ENCODE results near the gene COL11A2. TPM values are rescaled to one million over a fixed set of nuclear protein-coding genes. Genes with fewer than 3 reads are reported as not detected.
"Not testable (repeated sequence)": the region's sequence is repeated elsewhere in the genome, so short reads cannot be mapped to it uniquely, and the experiment has no call there.

The COL11A2 gene
- total RNA-seq, 2 experiments from 2014 or later = 0.77 to 0.79 TPM

DNA sequence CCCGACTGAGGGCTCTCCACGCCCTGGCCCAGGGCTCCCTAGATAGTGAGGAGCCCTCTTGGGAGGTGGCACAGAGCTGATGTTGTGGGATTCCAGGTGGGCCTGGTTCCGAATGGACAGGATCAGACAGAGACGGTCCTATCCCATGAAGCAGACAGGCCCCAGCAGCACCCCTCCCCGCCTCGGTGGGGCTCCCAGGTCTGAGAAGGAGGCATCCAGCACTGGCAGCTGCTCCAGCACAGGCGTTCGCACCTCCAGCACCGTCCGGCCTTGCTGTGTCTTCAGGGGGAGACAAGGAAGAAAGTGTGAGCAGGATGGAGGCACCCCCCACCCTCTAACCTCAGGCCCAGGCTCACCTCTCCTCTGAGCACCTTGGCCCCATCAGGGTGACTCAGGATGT lies 28.7 kb downstream of the COL11A2 start:
- no peaks in the 10 kb centered on the region for H3K27me3 Mint-ChIP-seq
- DNase-seq = no peak
- H3K36me3 Mint-ChIP-seq = no peaks in the 10 kb centered on the region
- CTCF ChIA-PET = interaction anchor here (0.8 to 10.0 kb wide), 5 partner anchors 11 to 84 kb away, joined by 3 to 108 read pairs (median 3); no protein-coding TSS in a partner anchor
- no peak overlapping the region for H3K27ac Mint-ChIP-seq
- no peak overlapping the region for H3K4me3 Mint-ChIP-seq
- H3K9me3 Mint-ChIP-seq (ENCODE audit: low read depth) = no peaks in the 10 kb centered on the region
- no peak for ATAC-seq
- peaks cover 16% of the 10 kb centered on the region for H3K4me1 Mint-ChIP-seq

DNA sequence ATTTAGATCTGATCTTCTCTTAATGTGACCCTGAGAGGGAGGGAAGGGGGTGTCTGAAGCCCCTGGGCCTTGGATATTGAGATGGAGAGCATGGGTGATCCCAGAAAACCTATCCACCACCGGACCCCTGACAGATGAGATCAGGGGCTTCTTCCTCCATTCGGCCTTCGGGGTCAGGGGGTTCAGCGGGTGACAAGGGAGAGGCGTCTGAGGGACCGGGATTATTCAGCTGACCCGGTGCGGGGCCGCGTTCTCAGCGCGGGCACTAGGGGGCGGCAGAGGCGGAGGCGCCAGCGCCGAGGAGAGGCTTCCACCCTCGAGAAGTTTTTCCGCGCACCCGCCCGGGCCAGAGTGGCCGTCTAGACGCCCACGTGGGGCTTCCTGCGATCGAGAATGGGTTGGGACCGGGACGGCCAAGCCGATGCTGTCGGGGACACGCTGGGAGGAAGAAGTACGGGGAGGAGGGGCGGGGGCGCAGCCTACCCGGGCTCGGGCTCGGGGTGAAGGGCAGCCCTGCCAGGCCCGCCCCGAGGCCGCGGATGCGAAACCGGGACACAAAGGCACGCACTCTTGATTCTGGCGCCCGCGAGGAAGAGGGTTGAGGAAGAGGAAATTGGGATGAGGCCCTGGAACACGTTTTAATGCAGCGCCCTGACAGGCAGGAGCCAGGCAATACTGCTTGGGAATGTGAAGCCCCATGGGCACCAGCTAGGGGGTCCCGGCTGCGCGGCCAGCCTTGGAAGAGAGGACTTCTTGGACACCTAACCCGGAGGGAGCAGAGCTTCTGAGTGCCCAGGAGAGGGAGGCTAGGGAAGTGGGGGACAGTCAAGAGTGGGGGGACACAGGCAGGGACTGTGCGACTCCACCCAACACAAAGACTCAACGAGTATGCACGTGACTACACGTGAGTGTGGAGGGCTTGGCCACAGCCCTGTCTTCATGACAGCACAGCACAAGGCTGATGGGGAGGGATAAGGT lies 30.6 kb downstream of the COL11A2 start:
- CTCF ChIA-PET = interaction anchor here (0.8 to 10.0 kb wide), 26 partner anchors 10 to 269 kb away, joined by 3 to 108 read pairs (median 4); partner anchors contain the start of genes HLA-DPB1, RING1 and RPS18
- Mint-ChIP-seq H3K27ac (peak overlapping the region; percentile 74), H3K27me3 (peaks cover under 1% of the 10 kb centered on the region), H3K9me3 (ENCODE audit: low read depth) (no peaks in the 10 kb centered on the region), H3K4me1 (peaks cover 16% of the 10 kb centered on the region), H3K4me3 (peak overlapping the region; percentile 76), H3K36me3 (no peaks in the 10 kb centered on the region)
- DNase-seq (peak; percentile 86), ATAC-seq (peak; percentile 98)

DNA sequence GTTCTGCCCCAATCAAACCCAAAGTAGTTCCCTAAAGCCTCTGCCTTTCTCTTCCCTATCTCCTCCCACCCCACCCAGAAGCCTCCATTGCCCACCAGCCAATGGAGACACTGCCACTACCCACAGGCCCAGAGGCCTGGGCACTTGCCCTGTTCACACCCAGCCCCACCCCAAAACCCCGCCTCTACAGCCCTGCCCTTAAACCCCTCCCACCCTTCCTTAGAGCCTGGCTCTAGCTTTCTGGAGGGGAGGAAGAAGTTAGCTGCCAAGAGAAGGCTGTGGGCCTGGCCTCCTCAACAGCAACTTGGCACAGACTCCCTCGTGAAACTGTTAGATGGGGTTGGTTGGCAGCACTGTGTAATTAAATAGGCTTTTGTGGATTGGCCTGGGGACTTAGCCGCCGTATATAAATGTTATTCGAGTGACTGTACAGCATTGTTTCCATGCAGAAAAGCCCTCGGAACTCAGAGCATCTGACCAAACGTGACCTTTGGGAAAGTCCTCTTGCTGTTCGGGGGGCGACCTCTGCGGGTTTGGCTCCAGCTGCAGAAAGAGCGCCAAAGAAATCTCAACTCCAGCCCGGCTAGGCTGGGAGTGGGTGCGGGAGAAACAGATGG lies 31.4 kb downstream of the COL11A2 start:
- CTCF ChIA-PET = interaction anchor here (0.8 to 10.0 kb wide), 22 partner anchors 10 to 270 kb away, joined by 3 to 108 read pairs (median 4); partner anchors contain the start of genes RING1 and RPS18
- Mint-ChIP-seq H3K9me3 (ENCODE audit: low read depth) (no peaks in the 10 kb centered on the region), H3K4me3 (peak overlapping the region; percentile 76), H3K27me3 (peaks cover 3% of the 10 kb centered on the region), H3K36me3 (no peaks in the 10 kb centered on the region), H3K4me1 (peaks cover 16% of the 10 kb centered on the region), H3K27ac (no peak overlapping the region)
- no peak for DNase-seq
- ATAC-seq = no peak

DNA sequence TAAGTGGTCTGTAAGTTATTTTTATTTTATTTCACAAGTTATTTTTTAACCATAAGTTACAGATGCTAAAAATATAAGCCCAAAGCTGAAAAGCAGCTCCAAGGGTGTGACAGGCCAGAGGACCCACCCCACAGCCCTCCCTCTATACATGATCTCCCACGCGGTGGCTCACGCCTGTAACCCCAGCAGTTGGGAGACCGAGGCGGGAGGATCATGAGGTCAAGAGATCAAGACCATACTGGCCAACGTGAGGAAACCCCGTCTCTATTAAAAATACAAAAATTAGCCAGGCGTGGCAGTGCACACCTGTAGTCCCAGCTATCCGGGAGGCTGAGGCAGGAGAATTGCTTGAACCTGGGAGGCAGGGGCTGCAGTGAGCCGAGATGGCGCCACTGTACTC lies 32.2 kb downstream of the COL11A2 start:
- peaks cover 16% of the 10 kb centered on the region for H3K4me1 Mint-ChIP-seq
- DNase-seq (no peak), ATAC-seq (no peak)
- H3K27ac Mint-ChIP-seq = no peak overlapping the region
- H3K4me3 Mint-ChIP-seq = no peak overlapping the region
- peaks cover 3% of the 10 kb centered on the region for H3K27me3 Mint-ChIP-seq
- no peaks in the 10 kb centered on the region for H3K36me3 Mint-ChIP-seq
- CTCF ChIA-PET = interaction anchor here (0.8 to 10.0 kb wide), 6 partner anchors 9 to 88 kb away, joined by 3 to 108 read pairs (median 6); no protein-coding TSS in a partner anchor
- H3K9me3 Mint-ChIP-seq (ENCODE audit: low read depth) = no peaks in the 10 kb centered on the region

DNA sequence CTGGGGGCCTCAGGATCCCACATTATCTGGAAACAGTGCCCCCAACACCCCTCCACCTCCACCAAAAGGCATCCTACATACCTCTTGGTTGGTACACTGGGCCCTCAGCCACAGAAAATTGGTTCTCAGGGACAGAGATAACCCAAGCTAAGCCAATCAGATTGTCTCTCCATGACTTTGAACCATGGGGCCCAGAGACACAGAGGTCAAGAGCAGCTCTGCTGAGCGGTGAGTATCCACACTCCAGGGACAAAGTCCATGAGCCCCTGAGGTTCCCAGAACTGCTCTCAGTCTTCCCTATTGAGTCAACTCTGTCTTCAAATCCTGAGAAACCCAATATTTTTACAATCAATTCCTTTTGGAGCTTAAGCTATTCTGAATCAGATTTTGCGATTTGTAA lies 35.3 kb downstream of the COL11A2 start:
- DNase-seq (no peak), ATAC-seq (no peak)
- Mint-ChIP-seq H3K27ac (no peak overlapping the region), H3K36me3 (no peaks in the 10 kb centered on the region), H3K27me3 (peaks cover 23% of the 10 kb centered on the region), H3K4me1 (peaks cover 14% of the 10 kb centered on the region), H3K4me3 (no peak overlapping the region), H3K9me3 (ENCODE audit: low read depth) (peaks cover 5% of the 10 kb centered on the region)
- CTCF ChIA-PET = interaction anchor here (1.2 to 10.0 kb wide), 4 partner anchors 8 to 90 kb away, joined by 3 to 108 read pairs (median 6); no protein-coding TSS in a partner anchor

DNA sequence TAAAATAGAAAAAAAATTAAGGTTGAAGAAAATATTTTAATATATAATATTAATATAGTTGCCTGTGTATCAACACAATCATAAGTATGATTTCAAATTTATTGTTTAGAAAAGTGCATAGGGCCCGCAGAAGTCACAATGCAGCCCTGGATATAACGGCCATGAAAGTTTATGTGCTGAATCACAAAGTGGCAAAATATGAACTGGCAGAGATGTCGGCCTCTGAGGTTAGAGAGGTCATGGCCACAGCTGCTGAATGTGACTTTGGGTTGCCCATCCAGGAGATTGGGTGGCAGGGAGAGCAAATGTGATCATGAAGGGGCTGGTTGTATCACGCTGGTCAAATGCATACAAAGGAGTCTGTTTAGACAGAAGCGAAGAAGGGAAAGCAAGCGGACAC lies 35.7 kb downstream of the COL11A2 start:
- Mint-ChIP-seq H3K4me1 (peaks cover 10% of the 10 kb centered on the region), H3K4me3 (no peak overlapping the region), H3K9me3 (ENCODE audit: low read depth) (peaks cover 5% of the 10 kb centered on the region), H3K27me3 (peaks cover 27% of the 10 kb centered on the region), H3K36me3 (no peaks in the 10 kb centered on the region), H3K27ac (no peak overlapping the region)
- CTCF ChIA-PET = interaction anchor here (1.2 to 10.0 kb wide), 3 partner anchors 8 to 91 kb away, joined by 3 to 108 read pairs (median 8); no protein-coding TSS in a partner anchor
- DNase-seq = no peak
- ATAC-seq = no peak

DNA sequence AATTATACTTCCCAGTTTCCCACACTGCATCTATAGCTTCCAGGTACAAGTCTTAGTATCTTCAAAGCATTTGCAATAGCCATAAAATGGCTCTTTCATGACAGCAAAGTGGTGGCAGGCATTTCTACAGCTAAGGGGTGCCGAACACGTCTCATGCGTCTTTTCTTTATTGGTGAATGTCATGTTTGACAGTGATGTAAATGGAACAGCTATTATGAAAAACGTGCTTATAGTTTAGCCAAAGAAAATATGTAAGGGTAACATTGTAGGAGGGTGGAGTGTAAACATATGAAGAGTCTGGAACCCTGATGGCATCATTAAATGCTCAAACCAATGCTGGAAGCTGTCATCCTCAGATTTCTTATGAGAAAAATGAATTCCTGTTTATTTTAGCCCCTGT lies 37.9 kb downstream of the COL11A2 start:
- peaks cover 38% of the 10 kb centered on the region for H3K27me3 Mint-ChIP-seq
- DNase-seq = peak; percentile 8
- H3K4me3 Mint-ChIP-seq = no peak overlapping the region
- ATAC-seq = no peak
- no peak overlapping the region for H3K27ac Mint-ChIP-seq
- H3K4me1 Mint-ChIP-seq = no peaks in the 10 kb centered on the region
- peaks cover 5% of the 10 kb centered on the region for H3K9me3 Mint-ChIP-seq (ENCODE audit: low read depth)
- no peaks in the 10 kb centered on the region for H3K36me3 Mint-ChIP-seq
- CTCF ChIA-PET = interaction anchor here (1.0 to 1.8 kb wide), 3 partner anchors 33 to 170 kb away, joined by 3 to 6 read pairs (median 4); no protein-coding TSS in a partner anchor

DNA sequence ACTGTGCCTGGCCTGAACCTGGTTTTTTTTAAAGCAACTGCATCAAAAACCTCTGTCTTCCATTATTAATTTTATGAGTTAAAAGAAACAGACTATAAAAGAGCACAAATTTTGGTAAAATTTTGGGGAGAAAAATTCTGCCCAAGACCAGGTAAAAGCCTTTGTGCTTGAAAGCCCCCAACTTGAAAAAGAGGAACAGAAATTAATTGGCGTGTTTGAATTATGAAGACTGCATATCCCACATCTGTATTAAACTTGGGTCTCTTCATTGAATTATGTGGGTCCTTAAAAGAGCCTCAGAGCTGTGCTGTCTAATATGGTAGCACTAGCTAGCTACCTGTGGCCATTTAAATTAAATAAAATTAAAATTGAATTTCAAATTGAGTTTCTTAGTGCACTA lies 41.2 kb downstream of the COL11A2 start:
- CTCF ChIA-PET = interaction anchor here (1.7 to 4.9 kb wide), 3 partner anchors 9 to 26 kb away, joined by 6 to 27 read pairs (median 19); no protein-coding TSS in a partner anchor
- Mint-ChIP-seq H3K36me3 (no peaks in the 10 kb centered on the region), H3K9me3 (ENCODE audit: low read depth) (peaks cover 5% of the 10 kb centered on the region), H3K4me1 (no peaks in the 10 kb centered on the region), H3K4me3 (no peak overlapping the region), H3K27me3 (peaks cover 46% of the 10 kb centered on the region), H3K27ac (no peak overlapping the region)
- DNase-seq (peak; percentile 2), ATAC-seq (no peak)

DNA sequence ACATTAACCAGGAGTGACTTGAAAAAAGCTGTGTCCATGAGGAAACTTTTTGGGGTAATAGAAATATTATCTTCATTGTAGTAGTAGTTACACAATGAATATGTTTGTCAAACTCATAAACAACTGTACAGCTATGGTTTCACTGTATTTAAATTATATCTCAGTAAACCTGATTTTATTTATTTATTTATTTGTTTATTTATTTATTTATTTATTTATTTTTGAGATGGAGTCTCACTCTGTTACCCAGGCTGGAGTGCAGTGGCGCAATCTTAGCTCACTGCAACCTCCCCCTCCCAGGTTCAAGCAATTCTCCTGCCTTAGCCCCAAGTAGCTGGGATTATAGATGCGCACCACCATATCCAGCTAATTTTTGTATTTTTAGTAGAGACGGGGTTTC lies 41.7 kb downstream of the COL11A2 start:
- not testable (repeated sequence) for ATAC-seq; DNase-seq; H3K4me3 Mint-ChIP-seq; H3K9me3 Mint-ChIP-seq (ENCODE audit: low read depth); H3K4me1 Mint-ChIP-seq; H3K27ac Mint-ChIP-seq; H3K36me3 Mint-ChIP-seq
- H3K27me3 Mint-ChIP-seq = peaks cover 46% of the 10 kb centered on the region
- CTCF ChIA-PET = interaction anchor here (1.7 to 5.1 kb wide), 5 partner anchors 9 to 98 kb away, joined by 4 to 27 read pairs (median 19); no protein-coding TSS in a partner anchor

DNA sequence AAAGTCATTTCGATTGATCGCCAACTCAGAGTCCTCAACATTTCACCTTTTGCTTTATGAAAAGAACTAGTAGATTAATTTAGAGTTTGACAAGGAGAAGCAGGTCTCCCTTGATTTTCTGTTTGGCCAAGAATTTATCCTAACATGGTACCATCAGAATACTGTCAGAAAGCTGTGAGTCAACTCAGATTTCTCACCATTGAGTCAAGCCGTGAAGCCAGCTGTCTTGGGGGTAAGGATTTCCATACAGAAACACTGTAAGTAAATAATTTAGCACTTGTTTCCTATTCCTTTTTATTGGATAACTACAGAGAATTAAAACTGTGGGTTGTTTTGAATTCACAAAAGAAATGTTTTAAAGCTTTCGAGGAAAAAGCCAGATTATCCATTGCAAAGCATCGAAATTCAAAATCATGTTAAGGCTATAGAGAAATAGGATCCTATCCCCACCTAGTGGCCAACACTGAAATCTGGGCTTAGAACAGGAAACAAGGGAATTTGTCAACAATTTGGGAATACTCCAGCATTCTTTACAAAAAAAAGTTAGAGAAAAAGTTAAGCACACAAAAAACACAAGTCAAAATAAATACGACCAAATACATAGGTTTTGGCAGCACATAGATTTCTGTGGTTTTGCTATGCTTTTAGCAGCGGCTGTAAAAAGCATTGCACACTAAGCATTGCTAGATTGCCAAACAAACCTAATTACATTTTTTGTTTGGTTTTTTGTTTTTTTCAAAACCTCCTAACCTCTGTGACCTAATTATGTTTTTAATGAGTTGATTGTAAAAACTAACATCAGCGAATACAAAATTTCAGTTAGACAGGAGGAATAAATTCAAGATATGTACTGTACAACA lies 44.2 kb downstream of the COL11A2 start:
- no peak overlapping the region for H3K27ac Mint-ChIP-seq
- no peaks in the 10 kb centered on the region for H3K36me3 Mint-ChIP-seq
- peaks cover 3% of the 10 kb centered on the region for H3K4me1 Mint-ChIP-seq
- H3K4me3 Mint-ChIP-seq = no peak overlapping the region
- CTCF ChIA-PET = interaction anchor here (0.6 to 5.1 kb wide), 15 partner anchors 10 to 270 kb away, joined by 3 to 27 read pairs (median 5); no protein-coding TSS in a partner anchor
- no peak for DNase-seq
- peaks cover 38% of the 10 kb centered on the region for H3K27me3 Mint-ChIP-seq
- ATAC-seq = no peak
- H3K9me3 Mint-ChIP-seq (ENCODE audit: low read depth) = peaks cover 5% of the 10 kb centered on the region

DNA sequence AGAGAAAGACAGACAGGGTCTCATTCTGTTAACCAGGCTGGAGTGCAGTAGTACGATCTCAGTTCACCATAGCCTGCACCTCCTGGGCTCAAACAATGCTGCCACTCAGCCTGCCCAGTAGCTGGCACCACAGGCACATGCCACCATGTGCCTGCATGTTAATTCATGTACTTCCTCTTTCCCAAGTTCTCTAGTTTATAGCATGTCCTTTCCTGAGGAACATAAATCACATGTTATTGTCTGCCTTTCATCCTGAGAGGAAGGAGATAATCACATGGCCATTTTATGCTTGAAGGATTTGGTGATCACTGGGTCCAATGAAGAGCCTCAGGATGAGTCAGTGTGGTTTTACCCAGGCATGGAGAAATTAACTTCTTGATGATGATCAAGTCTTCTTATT lies 47.9 kb downstream of the COL11A2 start:
- Mint-ChIP-seq H3K4me3 (no peak overlapping the region), H3K36me3 (no peaks in the 10 kb centered on the region), H3K27ac (no peak overlapping the region), H3K27me3 (peaks cover 46% of the 10 kb centered on the region), H3K9me3 (ENCODE audit: low read depth) (no peaks in the 10 kb centered on the region), H3K4me1 (peaks cover 3% of the 10 kb centered on the region)
- no peak for DNase-seq
- CTCF ChIA-PET = interaction anchor here (1.0 to 1.1 kb wide), 2 partner anchors 17 to 190 kb away, joined by 3 to 5 read pairs; no protein-coding TSS in a partner anchor
- ATAC-seq = no peak

DNA sequence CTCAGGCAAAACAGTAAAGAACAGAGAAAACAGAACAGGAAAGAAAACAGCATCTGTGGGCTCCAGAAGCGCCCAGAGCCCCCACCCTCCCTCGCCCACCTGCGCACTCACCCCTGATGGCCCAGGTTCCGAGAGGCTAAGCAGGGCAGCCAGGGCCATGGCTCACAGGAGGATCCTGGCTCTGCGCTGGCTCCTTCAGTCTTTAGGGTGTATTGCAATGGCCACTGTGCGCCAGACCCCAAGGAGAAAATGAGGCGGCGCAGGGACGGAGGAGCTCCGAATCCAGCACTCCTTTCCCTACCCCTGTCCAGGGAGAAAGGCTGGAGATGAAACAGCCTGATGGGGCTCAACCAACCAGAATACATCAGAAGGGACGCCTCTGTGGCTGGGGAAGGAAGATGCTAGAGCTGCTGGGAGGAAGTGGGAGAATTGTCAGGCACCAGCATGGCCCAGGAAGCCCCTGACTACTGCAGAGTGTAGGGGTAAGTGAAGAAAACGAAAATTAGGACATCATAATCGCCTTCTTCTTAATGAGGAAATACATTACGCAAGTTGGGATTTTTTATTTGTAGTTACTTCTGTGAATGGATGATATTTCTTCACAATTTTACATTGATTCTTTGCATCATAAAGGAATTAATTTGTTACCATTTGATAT lies 49.0 kb downstream of the COL11A2 start:
- H3K9me3 Mint-ChIP-seq (ENCODE audit: low read depth) = no peaks in the 10 kb centered on the region
- peaks cover 3% of the 10 kb centered on the region for H3K4me1 Mint-ChIP-seq
- DNase-seq (peak; percentile 35), ATAC-seq (no peak)
- peaks cover 43% of the 10 kb centered on the region for H3K27me3 Mint-ChIP-seq
- H3K36me3 Mint-ChIP-seq = no peaks in the 10 kb centered on the region
- CTCF ChIA-PET = interaction anchor here (0.9 to 1.1 kb wide), 4 partner anchors 10 to 188 kb away, joined by 3 to 5 read pairs (median 4); no protein-coding TSS in a partner anchor
- no peak overlapping the region for H3K27ac Mint-ChIP-seq
- no peak overlapping the region for H3K4me3 Mint-ChIP-seq

Data from activated CD8-positive, alpha-beta memory T cell treated with anti-CD3 and anti-CD28 coated beads, Interleukin-2, amount 10 ng/mL, durations not matched to agents 7 days and 5 days (primary cell).